ENCODE data around the gene RABGEF1.
"Not testable (repeated sequence)": the region's sequence is repeated elsewhere in the genome, so short reads cannot be mapped to it uniquely, and the experiment has no call there.

The RABGEF1 gene

DNA sequence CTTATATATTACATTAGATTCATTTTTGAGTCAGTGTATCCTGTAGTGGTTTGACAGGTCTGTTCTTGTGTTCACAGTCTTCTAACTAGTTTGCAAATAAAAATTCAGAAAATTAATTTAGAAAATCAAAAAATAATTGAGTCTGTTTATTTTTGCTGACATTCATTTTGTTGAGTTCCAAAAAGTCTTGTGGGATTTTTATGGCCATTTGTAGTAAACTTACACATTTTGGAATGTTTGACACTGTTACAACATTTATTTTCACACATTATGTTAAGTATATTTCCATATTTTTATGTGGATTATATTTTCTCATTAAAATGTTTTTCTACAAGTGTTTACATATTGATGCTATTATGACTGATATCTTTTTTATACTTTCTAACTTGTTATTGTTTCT lies 16.4 kb downstream of the RABGEF1 start:
- no peak overlapping the region for H3K27ac ChIP-seq
- TF ChIP-seq, protein P1, sequence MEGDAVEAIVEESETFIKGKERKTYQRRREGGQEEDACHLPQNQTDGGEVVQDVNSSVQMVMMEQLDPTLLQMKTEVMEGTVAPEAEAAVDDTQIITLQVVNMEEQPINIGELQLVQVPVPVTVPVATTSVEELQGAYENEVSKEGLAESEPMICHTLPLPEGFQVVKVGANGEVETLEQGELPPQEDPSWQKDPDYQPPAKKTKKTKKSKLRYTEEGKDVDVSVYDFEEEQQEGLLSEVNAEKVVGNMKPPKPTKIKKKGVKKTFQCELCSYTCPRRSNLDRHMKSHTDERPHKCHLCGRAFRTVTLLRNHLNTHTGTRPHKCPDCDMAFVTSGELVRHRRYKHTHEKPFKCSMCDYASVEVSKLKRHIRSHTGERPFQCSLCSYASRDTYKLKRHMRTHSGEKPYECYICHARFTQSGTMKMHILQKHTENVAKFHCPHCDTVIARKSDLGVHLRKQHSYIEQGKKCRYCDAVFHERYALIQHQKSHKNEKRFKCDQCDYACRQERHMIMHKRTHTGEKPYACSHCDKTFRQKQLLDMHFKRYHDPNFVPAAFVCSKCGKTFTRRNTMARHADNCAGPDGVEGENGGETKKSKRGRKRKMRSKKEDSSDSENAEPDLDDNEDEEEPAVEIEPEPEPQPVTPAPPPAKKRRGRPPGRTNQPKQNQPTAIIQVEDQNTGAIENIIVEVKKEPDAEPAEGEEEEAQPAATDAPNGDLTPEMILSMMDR (IDR thresholded peaks at IDR 0.05) = no peak
- no peak for TF ChIP-seq ZFX (IDR thresholded peaks at IDR 0.05; ENCODE audit: borderline replicate concordance)

DNA sequence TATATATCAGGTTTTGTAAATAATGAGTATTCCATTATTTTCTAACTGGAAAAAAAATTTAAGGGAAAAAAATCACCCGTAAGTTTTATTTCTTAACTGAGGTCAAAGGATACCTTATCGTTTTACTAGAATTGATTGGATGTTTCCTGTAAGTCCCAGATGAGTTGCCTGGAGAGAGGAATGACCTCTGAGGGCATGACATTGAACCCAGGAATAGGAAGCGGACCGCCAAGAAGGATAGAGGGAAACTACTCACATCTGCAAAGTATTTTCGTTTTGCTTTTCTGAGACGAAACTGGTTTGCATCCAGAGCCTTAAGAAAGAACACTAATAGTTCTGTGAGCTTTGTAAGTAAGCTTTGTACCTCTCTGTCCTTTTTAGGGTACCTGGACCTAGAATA lies 17.4 kb downstream of the RABGEF1 start:
- no peak for TF ChIP-seq ZFX (IDR thresholded peaks at IDR 0.05; ENCODE audit: borderline replicate concordance)
- H3K27ac ChIP-seq = no peak overlapping the region

DNA sequence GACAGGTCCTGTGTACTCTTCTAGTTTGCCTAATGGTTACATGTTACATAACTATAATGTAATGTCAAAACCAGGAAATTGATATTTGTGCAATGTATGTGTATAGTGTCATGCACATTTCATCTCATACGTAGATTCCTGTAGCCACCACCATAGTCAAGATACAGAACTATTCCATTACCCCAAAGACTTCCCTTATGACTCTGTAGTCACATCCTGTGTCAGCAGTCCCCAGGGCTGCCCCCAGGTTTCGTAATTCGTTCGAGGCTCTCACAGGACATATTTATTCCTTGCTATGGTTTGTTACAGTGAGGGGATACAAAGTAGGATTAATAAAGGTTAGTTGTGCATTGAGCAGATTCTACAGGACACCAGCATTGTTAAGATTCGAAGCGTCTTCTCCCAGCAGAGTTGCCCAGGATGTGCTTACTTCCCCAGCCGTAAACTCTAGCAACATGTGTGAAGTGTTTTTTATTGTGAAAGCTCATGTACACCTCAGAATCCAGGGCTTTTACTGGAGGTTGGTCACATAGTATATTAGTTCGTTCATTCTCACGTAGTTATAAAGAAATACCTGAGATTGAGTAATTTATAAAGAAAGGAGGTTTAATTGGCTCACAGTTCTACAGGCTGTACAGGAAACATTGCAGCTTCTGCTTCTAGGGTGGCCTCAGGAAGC lies 18.6 kb downstream of the RABGEF1 start:
- TF ChIP-seq, protein P1 (IDR thresholded peaks at IDR 0.05) = no peak
- TF ChIP-seq ZFX (IDR thresholded peaks at IDR 0.05; ENCODE audit: borderline replicate concordance) = no peak
- H3K27ac ChIP-seq = no peak overlapping the region

DNA sequence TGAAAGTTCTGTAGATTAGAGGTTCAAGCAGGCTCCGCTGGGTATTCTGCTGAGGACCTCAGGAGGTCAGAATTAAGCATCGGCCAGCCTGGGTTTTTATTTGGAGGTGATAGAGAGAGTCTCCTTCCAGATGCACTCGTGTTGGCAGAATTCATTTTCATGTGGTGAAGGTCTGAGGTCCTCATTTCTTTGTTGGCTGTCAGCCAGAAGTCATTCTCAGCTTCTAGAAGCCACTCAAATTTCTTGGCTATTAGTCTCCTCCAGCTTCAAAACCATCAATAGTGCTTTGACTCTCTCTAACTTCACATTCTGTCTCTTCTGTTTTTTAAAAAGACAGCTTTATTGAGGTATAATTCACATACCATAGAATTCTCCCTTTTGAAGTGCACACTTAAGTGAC lies 22.6 kb downstream of the RABGEF1 start:
- not testable (repeated sequence) for H3K27ac ChIP-seq

DNA sequence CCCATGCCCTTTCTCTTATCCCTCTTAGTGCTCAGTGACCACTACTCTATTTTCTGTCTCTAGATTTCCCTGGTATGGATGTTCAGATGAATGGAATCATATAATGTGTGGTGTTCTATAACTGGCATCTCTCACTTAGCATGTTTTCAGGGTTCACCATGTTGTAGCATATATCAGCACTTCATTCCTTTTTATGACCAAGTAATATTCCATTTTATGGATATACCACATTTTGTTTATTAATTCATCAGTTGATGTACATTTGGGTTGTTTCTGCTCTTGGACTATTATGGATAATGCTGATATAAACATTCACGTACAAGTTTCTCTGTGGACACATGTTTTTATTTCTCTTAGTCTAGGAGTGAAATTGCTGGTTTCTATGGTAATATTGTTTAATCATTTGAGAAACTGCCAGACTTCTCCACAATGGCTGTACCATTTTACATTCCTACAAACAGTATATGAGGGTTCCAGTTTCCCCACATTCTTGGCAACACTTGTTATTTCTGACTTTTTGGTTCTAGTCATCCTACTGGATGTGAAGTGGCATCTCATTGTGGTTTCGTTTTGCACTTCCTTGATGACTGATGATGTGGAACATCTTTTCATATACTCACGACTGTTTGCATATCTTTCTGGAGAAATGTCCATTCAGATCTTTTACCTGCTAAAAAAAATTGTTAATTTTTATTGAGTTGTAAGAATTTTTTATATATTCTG lies 23.3 kb downstream of the RABGEF1 start:
- H3K27ac ChIP-seq = not testable (repeated sequence)

DNA sequence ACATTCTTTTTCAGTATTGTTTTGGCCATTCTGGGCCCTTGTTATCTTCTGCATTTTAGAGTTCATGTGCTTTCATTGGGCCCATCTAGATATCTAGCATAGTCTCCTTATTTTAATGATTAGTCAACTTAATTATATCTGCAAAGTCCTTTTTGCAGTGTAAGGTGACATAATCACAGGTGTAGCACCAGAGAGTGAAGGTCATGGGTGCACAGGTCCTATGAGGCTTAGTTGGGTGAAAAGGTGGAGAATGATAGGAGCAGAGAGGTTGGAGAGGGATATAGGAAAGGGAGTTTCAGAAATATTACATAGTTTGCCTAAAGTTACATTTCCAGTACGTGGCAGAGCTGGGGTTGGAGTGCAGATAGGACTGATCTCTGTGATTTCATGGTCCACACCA lies 24.4 kb downstream of the RABGEF1 start:
- H3K27ac ChIP-seq = not testable (repeated sequence)

DNA sequence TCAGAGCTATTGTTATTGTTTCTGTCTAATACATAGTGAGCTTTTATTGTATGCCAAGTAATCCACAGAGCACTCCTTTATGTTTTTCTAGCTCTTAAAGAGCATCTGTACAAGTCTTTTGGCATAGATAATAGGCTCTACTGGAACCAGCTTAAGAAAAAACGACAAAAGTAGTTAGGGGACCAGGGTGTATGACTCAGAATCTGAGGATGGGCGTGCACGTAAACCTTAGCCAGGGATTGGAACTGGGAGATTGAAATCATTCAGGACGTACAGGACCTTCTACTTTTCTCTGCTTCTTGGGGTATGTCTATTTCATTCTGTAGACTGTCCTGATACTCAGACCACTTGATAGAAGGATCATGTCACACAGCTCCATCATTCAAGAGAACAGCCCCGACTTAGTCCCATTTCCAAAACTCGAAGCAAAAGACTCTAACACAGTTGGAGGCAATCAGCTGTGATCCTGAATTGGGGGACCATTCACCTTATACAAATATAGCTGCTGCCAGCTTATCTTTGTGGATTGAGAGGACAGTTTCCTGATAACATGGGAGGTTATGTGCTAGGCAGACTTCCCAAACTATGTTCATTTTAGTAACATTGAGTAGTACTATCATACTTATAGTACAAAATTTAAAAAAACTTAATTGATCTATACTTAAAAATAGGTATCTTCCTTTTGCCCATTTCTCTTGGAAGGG lies 24.9 kb downstream of the RABGEF1 start:
- not testable (repeated sequence) for H3K27ac ChIP-seq

DNA sequence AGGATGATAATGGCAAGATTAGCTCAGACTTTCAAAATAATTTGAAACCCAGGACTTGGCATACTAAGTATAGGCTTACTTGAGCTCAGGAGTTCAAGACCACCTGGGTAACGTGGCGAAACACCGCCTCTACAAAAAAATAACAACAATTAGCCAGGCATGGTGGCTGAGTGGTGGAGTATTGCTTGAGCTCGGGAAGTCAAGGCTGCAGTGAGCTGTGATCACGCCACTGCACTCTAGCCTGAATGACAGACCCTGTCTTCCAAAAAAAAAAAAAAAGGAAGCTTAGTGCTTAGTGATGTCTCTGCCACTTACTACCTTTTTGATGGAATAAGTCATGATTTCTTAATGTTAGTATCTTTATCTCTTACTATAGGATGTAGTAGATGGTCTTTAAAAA lies 25.5 kb downstream of the RABGEF1 start:
- H3K27ac ChIP-seq = no peak overlapping the region
- TF ChIP-seq, protein P1 (IDR thresholded peaks at IDR 0.05) = no peak
- no peak for TF ChIP-seq ZFX (IDR thresholded peaks at IDR 0.05; ENCODE audit: borderline replicate concordance)

DNA sequence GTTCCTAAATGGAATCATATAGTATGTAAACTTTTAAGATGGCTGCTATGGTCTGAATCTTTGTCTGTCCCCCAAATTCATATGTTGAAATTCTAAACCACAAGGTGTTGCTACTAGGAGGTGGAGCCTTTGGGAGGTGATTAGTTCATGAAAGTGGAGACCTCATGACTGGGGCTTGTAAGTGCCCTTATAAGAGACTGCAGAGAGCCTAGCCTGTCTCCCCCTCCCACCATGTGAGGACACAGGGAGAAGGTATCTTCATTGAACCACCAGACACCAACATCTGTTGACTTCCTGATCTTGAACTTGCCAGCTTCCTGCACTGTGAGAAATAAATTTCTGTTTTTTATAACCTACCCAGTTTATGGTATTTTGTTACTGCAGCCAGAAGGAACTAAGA lies 27.0 kb downstream of the RABGEF1 start:
- H3K27ac ChIP-seq = not testable (repeated sequence)

DNA sequence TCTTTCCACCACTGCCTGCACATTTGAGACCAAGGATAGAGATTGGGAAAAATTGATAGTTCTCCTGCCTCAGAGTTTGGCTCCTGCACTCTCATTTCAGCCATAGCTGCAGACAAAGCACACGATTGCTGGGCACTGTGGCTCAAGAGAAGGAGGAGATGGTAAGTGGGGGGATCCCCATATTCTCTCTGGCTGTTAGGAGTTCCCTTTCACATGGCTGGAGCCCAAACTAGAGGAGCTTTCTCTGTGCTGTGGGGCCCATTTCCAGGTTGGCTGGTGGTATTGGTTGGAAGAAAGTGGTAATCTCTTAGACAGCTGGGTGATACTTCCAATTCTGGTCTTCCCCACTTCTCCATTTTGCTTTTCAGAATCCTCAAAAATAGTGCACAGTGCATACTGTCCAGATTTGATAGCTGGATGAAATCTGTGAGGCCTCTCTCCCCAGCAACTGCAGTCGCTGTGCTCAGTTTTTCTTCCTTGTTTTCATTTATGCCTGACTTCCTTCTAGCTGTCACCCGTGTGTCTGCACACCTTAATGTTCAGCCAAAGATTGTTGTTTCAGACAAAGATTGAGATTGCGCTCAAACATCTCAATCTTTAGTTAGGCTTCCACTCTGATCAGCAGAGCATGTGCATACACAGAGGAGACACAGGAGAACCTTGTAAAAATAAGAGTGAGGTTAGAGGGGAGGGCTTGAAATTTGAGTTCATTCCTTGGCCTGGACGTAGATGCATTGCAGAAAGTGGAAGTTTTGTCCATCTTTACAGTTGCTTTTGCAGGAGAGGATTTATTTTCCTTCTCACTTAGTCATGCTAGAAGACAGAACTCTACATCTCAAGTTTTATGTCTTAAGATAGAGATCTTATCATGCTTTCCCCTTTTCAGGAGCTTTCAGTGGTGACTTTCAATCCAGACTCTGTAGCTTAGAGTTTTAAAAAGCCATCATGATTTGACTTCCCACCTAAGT lies 28.6 kb downstream of the RABGEF1 start:
- TF ChIP-seq, protein P1 (IDR thresholded peaks at IDR 0.05) = no peak
- no peak for TF ChIP-seq ZFX (IDR thresholded peaks at IDR 0.05; ENCODE audit: borderline replicate concordance)
- no peak overlapping the region for H3K27ac ChIP-seq
